Keratinocyte (primary cell): Measurements from ENCODE around the gene LSAMP.

Experiments used
- CTCF ChIP-seq, 3 experiments: IDR thresholded peaks in 1 of 3; conservative IDR thresholded peaks in 1 of 3; optimal IDR thresholded peaks in 1 of 3; 2 replicates in 2 of 3; 3 replicates in 1 of 3; pipeline versions ENCODE3 to v1.5.1; 2011; ENCODE audit warnings: low read length in 3 of 3, mild to moderate bottlenecking in 3 of 3, moderate library complexity in 2 of 3, control low read depth in 1 of 3, inconsistent platforms in 1 of 3; ENCODE audit not compliant: insufficient read depth in 2 of 3; ENCODE audit errors: extremely low read depth in 1 of 3
- EZH2 ChIP-seq: IDR thresholded peaks from one replicate; pipeline ENCODE4 v1.6.1; 2012; ENCODE audit warnings: inconsistent platforms, mild to moderate bottlenecking, low read length, moderate library complexity

DNA sequence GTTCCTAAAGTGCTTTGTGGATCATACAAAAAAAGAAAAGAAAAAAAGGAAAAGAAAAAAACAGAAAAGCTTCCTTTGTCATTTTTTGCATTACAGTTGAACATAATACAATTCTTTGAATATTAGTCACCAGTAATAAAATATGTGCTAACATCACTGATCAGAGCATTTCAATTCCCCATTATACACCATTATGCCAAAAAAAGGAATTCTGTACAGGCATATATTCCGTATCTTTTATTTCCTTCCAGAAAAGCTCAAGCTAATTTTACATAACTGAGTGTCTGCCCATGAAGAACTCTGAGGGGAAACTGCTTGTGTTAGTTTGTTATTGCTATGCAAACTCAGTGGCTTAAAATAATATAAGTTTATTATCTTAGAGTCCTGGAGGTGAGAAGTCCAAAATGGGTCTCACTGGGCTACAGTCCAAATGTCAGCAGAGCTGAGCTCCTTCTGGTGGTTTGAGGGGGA lies 444.1 kb downstream of the LSAMP start:
- no peak for TF ChIP-seq CTCF (optimal IDR thresholded peaks at IDR 0.05 in 1 of 3, IDR thresholded peaks at IDR 0.05 in 1 of 3, conservative IDR thresholded peaks at IDR 0.05 in 1 of 3; ENCODE audit: extremely low read depth in 1 of 3, insufficient read depth in 2 of 3, low read length in 3 of 3)
- TF ChIP-seq EZH2 = no peak
